Cerebellar cortex (tissue), 1 donor: ENCODE results near the gene BRSK1.
A peak's percentile ranks its signal among the peaks of the same experiment; 100 is the strongest.
"Not testable (repeated sequence)": the region's sequence is repeated elsewhere in the genome, so short reads cannot be mapped to it uniquely, and the experiment has no call there.

Source experiments
- DNase-seq: peaks from one replicate; pipeline ENCODE4 v3.0.0-alpha.2; 2015; ENCODE audit warnings: low spot score

Gene BRSK1

DNA sequence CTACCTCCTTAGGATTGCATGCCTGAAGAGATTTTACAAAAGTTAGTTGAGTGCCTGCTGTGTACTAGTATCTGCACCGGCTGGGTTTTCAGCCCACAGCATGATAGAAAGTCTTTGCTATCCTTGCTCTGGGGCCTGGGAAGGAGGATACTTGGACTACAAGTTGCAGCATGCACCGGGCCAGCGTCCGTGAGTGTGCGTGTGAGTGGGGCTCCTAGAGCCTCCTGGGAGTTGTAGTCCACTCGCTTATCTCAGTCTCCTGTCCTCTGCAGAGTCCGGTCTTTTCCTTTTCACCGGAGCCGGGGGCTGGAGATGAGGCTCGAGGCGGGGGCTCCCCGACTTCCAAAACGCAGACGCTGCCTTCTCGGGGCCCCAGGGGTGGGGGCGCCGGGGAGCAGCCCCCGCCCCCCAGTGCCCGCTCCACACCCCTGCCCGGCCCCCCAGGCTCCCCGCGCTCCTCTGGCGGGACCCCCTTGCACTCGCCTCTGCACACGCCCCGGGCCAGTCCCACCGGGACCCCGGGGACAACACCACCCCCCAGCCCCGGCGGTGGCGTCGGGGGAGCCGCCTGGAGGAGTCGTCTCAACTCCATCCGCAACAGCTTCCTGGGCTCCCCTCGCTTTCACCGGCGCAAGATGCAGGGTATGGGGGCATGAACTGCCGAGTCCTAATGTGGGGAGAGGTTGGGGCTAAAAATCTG, 20.6 kb downstream of the BRSK1 start:
- DNase-seq = peak; percentile 74

- no peak for DNase-seq
Observed at GRCh38 chr19:55304980-55305379, 21.2 kb downstream of the BRSK1 start.

- peak; percentile 72 for DNase-seq
Observed at GRCh38 chr19:55305491-55305890, 21.7 kb downstream of the BRSK1 start.

DNA sequence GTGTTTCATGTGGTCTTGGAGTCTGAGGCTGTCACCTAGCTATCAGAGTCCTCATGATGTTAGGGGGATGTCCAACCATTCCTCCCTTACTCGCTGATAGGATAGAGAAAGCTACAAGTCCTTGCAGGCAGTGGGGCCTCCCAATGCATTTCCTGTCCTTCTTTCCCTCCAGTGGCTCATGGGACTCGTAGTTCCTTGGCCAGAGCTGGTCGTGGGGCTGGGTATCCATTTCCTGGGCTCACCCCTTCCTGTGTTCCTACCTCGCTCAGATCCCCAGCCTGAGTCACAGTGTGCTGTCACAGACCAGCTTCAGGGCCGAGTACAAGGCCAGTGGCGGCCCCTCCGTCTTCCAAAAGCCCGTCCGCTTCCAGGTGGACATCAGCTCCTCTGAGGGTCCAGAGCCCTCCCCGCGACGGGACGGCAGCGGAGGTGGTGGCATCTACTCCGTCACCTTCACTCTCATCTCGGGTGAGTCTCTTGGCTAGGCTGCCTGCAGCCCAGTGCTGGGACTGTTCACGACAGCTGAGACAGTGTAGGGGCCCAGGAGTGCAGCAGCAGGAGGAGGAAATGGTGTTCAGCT, 22.3 kb downstream of the BRSK1 start:
- no peak for DNase-seq

- DNase-seq = no peak
Observed at GRCh38 chr19:55306712-55307111, 22.9 kb downstream of the BRSK1 start.

GRCh38 chr19:55308281-55308680, 24.5 kb downstream of the BRSK1 start:
- no peak for DNase-seq

- DNase-seq = no peak
Observed at GRCh38 chr19:55309448-55309847, 25.7 kb downstream of the BRSK1 start.

DNA sequence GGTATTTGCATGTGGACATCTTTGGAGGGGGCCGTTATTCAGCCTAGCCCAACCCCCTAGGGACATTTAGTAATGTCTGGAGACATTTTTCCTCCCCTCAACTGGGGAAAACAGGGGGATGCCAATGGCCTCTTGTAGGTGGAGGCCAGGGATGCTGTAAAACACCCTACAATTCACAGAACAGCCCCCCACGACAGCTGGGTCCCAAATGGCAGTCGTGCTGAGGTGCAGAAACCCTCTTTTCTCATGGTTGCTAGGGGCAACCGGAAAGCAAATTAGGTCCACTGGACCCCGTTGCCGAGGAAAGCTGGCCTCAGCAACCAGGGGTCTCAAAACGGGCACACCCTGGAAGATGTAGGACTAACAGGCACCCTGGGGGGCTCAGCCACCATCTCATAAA, 26.7 kb downstream of the BRSK1 start:
- DNase-seq = no peak

GRCh38 chr19:55311397-55311796, 27.6 kb downstream of the BRSK1 start:
- no peak for DNase-seq

GRCh38 chr19:55311797-55312196, 28.0 kb downstream of the BRSK1 start:
- no peak for DNase-seq

- no peak for DNase-seq
Observed at GRCh38 chr19:55312621-55313512, 29.1 kb downstream of the BRSK1 start.

DNA sequence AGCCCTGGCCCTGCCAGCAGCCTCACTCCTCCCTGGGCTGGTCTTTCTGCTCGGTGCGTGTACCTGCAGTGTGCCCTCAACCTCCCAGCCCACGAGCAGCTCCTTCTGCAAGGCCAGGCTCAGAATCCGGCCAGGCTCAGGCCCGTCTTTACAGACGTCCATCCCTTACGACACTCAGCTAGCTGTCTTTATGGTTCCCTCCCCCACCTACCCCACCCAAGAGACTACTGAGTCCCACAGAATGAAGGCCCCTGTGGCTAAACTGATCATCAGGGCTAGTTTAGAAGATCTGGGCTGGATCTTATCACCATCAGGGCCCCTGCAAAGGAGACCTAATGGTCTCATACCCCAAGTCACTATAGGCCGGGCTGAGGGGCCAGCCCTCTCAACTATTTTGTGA, 30.6 kb downstream of the BRSK1 start:
- no peak for DNase-seq

DNA sequence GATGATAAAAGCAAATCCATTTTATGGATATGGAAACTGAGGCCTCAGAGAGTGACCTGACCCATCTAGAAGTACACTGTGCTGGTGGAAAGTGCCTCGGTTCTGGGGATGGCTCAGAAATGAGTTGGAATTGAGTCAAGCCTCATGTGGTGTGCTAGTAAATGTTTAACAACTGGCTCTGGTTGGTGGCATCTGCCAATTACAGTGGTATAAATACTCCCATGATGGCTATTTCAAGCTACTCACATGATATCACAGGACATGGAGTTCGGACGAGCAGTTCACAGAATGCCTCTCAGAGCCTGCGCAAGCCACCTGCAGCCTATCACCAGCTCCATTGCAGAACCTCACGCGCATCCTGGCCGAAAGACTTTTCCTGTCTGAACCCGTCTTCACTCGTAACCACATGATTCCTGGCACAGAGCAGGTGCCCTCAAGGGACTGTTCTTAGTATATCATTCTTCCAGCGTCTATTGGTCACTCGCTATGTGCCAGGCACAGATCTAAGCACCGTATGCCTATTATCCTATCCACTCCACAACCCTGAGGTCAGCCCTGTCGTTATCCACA, 32.2 kb downstream of the BRSK1 start:
- DNase-seq = no peak

DNA sequence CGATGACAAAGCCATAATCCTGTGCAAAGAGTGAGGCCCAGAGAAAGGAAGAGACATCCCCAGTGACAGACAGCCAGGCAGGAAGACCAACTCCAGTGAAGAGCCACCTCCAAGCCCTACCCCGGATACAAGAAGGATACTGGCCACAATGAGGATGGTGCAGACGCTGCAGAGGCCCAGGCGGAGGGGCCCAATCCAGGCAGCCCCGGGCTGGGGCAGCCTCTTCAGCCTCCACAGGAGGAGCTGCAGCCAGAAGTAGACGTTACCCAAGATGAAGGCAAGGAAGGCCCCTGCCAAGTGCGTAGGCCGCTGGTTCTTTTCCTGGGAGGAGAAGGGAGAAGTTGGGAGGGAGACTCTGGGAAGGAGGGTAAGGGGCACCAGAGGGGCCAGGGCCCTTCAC, 32.8 kb downstream of the BRSK1 start:
- no peak for DNase-seq

DNA sequence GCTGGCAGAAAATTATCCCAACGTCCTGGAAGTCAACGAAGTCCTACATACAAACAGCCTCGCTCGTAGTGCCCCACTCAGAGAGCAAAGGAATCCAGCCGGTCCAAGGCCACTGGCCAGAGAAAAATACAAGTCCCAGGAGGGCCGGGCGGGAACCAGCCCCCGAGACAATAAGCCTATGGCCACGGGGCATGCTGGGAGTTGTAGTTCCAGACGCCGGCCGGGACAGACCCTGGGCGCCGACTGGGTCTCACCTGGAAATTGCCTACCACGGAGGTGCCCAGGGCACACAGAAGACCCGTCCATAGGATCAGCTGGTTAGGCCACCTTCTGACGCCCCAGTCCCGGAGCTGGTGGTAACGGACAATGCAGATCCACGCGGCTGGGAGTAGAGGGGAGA, 36.0 kb downstream of the BRSK1 start:
- peak; percentile 78 for DNase-seq

DNA sequence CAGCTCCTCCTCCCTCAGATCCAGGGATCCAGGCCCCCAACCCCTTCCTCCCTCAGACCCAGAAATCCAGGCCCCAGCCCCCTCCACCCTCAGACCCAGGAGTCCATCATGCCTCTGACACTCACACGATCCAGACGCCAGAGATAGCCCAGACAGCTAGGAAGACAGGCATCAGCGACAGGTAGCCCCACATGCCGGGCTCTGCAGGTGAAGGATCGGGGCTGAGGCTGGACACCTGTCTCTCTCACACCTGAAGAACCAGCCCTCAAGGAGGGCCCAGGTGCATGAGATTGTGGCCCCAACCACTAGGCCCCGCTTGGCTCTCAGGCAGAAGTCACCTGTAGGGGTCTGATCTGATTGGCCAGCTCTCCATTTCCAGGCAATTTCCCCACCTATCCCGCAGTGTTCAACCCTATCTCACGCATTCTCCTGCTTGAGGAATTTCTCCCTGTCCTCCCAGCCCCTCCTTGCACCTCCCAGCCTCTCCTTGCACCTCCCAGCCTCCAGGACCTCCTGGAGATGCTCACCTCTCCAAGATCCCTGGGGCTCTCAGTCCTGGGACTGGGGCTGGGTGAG, 37.1 kb downstream of the BRSK1 start:
- DNase-seq = no peak

- DNase-seq = no peak
Observed at GRCh38 chr19:55321466-55322137, 37.8 kb downstream of the BRSK1 start.

GRCh38 chr19:55322204-55322885, 38.5 kb downstream of the BRSK1 start:
- no peak for DNase-seq

- no peak for DNase-seq
Observed at GRCh38 chr19:55324662-55325061, 40.9 kb downstream of the BRSK1 start.

DNA sequence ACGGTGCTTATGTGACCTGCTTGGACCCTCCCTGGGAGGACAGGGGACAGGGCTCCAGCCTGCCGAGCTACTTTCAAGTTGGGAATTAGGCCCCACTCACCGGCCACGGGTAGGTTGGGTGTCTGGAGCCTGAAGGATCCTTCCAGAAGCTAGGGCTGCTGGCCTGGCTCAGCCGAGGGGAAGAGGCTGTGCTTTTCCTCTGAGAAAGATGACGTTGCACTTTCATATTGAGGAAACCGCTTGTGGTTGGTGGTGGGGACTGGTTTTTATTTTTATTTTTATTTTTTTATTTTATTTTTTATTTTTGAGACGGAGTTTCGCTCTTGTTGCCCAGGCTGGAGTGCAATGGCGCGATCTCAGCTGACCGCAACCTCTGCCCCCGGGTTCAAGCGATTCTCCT, 41.4 kb downstream of the BRSK1 start, which contains the start of gene TMEM150B:
TSS of gene TMEM150B (minus strand) at position 170 of the 400 bp plus-strand sequence. CDS start 4,305 bp downstream, outside the sequence.
- no peak for DNase-seq

DNA sequence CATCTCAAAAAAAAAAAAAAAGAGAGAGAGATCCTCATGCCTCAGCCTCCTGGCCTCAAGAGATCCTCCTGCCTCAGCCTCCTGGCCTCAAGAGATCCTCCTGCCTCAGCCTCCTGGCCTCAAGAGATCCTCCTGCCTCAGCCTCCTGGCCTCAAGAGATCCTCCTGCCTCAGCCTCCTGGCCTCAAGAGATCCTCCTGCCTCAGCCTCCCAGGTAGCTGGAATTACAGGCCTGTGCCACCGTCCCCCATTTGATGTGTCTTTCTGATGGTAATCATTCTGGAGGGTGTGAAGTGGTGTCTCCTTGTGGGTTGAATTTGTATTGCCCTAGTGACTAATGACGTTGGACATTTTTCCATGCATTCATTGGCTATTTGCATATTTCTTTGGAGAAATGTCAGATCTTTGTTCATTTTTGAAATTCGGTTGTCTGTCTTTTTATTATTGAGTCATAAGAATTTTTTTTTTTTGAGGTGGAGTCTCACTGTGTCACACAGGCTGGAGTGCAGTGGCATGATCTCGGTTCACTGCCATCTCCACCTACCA, 45.0 kb downstream of the BRSK1 start:
- not testable (repeated sequence) for DNase-seq
